Raji (cell line): ENCODE results near the gene RPL32.

Experiments used
- POLR2A ChIP-seq: IDR thresholded peaks from 2 replicates; pipeline ENCODE4 v1.6.1; 2011; ENCODE audit warnings: low read depth, low read length, control low read depth; ENCODE audit not compliant: insufficient read depth

Gene RPL32

GRCh38 chr3:12870942-12871341, 29.6 kb upstream of the RPL32 start:
- TF ChIP-seq POLR2A = no peak

- no peak for TF ChIP-seq POLR2A
Measured at GRCh38 chr3:12869035-12869621, 27.8 kb upstream of the RPL32 start.

DNA sequence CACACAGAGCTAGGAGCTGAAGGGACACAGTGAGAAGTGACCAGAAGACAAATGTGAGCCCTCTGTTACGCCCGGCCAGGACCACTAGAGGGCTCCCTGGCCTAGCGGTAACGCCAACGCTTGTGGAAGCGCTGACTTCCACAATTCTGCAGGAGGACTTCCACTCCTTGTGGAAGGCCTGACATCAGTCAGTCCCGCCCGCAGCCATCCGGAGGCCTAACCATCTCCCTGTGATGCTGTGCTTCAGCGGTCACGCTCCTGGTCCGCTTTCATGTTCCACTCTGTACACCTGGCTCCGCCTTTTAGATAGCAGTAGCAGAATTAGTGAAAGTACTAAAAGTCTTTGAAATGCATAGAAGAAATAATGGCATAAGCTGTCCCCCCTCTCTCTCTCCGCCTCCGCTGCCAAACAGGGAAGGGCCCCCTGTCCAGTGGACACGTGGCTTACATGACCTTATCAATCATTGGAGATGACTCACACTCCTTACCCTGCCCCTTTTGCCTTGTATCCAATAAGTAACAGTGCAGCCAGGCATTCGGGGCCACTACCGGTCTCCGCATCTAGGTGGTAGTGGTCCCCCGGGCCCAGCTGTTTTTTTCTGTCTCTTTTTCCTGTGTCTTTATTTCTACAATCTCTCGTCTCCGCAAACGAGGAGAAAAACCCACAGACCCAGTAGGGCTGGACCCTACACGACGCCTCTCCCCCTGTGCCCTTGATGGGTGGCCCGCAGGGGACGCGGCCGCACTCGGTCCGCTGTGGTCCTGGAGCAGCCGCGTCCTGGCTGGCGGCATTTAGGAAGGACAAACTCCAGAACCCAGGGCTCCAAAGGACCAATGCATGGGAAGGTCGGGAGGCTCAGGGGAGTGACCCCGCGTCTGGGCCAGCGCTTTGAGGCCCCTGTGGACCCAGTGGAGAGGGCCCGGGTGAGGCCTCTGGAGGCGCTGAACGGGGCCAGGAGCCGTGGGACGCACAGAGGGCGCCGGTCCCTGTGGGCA, 27.0 kb upstream of the RPL32 start:
- TF ChIP-seq POLR2A = no peak

- no peak for TF ChIP-seq POLR2A
Measured at GRCh38 chr3:12866836-12867235, 25.5 kb upstream of the RPL32 start.

- TF ChIP-seq POLR2A = no peak
Measured at GRCh38 chr3:12865271-12865670, 23.9 kb upstream of the RPL32 start.

DNA sequence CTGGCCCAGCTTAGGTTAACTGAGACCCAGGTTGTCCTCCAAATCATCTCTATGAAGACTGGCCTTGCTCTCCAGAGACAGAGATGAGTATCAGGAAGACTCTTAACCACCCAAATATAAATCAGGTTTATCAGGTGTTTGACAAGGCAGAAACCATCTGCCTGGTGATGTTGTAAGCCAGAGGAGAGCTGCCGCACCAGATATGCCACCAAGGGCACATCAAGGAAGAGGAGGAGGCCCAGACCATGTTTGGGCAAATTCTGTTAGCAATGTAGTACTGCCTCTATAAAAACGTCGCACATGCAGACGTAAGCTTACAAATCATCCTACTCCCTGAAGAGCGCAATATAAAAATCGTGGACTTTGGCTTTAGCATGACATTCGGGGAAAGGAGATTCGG, 21.0 kb upstream of the RPL32 start:
- TF ChIP-seq POLR2A = no peak

GRCh38 chr3:12861611-12862010, 20.2 kb upstream of the RPL32 start:
- no peak for TF ChIP-seq POLR2A

DNA sequence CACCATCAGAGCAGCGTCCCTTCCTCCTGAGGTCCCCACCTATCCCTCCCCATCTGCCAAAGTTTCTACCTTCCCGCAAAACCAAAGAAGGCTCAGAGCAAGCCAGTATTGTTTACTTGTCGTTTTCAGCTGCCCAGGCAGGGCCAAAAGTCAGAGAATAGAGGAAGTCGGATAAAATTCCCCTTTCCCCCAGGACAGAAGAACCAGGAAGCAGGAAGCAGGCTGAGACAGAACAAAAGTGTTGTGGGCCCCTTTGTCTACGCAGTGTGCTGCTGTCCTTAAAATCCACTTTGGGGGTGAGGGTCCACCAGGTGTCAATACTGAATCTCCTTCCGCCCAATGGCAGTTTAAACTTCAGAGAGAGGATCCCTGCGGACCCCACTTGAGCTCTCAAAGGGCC, 18.5 kb upstream of the RPL32 start:
- TF ChIP-seq POLR2A = no peak

DNA sequence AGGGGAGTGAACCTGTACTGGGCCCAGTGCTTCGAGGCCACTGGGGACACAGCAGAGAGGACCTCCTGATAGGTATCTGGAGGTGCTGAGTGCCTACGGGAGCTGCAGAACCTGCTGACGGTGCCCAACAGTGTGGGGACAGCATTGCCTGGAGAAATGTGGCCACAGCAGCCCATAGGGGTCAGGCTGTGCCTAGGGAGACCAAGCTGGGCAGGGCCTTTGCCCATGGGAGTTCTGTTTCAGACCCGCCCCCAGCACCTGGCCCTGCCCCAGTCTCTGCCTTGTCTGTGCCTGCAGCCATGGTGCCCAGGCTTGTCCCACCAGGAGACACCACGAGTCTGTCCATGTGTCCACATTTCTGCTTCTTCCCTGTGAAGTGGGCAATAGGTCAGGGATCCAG, 15.3 kb upstream of the RPL32 start:
- no peak for TF ChIP-seq POLR2A

DNA sequence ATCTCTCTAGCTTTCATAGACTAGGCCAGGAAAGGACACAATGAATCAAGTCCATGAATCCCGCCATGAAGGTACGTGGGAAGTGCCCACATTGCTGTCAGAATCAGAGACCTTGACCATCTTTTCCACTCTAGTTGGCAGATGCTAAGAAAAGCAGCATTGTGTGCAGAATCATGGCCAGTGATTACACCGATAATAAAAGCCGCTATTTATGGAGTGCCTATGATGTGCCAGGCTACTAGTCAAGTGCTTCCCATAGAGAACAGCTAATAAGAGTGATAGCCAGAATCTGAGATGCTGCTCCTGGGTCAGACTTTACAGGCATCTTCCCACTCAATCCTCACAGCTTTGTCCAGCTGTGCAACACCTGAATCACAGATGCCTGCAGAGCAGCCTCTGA, 13.2 kb upstream of the RPL32 start:
- TF ChIP-seq POLR2A = no peak

DNA sequence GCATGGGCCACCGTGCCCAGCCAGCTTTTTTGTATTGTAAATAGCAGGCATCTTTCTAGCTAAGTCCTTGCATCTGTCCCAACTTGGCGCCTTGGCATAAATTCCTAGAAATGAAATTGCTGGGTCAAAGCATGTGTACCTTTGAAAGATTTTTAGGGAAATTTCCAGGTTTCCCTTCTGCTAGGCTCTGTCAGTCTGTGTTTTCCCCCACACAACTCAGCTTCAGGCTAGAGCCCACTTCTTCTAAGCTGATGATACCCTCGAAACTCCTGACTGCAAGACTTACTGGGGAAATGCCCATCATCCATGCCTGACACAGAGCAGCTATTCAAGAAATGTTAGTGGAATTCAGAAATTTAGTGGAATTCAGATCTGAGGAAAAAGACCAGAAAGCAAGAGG, 10.8 kb upstream of the RPL32 start:
- no peak for TF ChIP-seq POLR2A

DNA sequence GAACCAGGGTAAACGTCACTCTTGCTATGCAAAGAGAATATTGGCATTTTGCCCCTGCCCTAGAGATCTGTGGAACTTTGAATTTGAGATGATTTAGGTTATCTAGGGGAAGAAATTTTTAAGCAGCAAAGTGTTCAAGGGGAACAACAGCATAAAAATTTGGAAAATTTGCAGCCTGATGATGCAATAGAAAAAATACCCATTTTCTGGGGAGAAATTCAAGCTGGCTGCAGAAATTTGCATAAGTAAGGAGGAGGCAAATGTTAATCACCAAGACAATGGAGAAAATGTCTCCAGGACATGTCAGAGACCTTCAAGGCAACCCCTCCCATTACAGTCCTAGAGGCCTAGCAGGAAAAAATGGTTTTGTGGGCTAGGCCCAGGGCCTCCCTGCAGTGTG, 4.4 kb upstream of the RPL32 start:
- TF ChIP-seq POLR2A = no peak

GRCh38 chr3:12842469-12842868, 1.1 kb upstream of the RPL32 start:
- TF ChIP-seq POLR2A = no peak

- no peak for TF ChIP-seq POLR2A
Measured at GRCh38 chr3:12841970-12842328, 584 bp upstream of the RPL32 start.

- TF ChIP-seq POLR2A = no peak
Measured at GRCh38 chr3:12840591-12841148, 695 bp downstream of the RPL32 start.

DNA sequence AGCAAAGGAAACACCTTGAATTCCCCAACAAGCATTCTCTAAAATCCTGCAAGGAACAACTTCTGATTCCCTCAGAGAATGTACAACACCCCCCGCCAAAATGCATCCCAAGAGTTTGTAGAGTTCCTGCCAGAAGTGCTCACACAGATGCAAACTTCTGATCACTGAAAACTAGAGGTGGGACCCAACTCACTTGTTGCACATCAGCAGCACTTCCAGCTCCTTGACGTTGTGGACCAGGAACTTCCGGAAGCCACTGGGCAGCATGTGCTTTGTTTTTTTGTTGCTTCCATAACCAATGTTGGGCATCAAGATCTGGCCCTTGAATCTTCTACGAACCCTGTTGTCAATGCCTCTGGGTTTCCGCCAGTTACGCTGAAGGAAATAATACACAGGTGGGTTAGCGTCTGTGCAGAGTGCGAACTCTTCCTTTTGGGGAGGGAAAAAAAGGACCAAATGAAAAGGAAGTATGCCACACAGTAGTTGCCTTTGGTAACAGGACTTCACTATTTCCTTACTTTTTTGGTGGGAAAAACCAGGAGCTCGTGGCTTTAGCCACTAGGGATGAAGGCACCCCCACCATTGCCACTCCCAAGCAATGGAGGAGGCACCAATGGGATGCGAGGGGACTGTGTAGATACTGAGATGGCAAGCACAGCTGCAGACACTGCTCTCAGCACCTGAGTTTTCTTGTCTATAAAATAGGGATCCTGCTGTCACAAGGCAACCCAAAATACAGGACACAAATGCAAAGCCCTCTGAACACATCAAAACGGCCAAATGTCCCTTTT, 2.0 kb downstream of the RPL32 start:
- no peak for TF ChIP-seq POLR2A
